GM18499 (cell line): ENCODE results near the gene MAST2.
"Not testable (repeated sequence)": the region's sequence is repeated elsewhere in the genome, so short reads cannot be mapped to it uniquely, and the experiment has no call there.

Experiments
- ATAC-seq: cut with Tn5 transposase; IDR thresholded peaks from one replicate; pipeline ENCODE4 v1.9.1; 2021; ENCODE audit warnings: moderate number of reproducible peaks; ENCODE audit not compliant: insufficient read depth, unreplicated experiment

Gene MAST2

GRCh38 chr1:45850017-45850416, 46.6 kb downstream of the MAST2 start:
- ATAC-seq, result no peak

- ATAC-seq, result no peak
These were observed 51.3 kb downstream of the MAST2 start for GRCh38 chr1:45854724-45855123.

GRCh38 chr1:45857101-45857700, 53.8 kb downstream of the MAST2 start:
- ATAC-seq, result no peak

- ATAC-seq, result not testable (repeated sequence)
These were observed 54.5 kb downstream of the MAST2 start for GRCh38 chr1:45857755-45858492.

GRCh38 chr1:45859221-45859620, 55.8 kb downstream of the MAST2 start:
- ATAC-seq, result no peak

DNA sequence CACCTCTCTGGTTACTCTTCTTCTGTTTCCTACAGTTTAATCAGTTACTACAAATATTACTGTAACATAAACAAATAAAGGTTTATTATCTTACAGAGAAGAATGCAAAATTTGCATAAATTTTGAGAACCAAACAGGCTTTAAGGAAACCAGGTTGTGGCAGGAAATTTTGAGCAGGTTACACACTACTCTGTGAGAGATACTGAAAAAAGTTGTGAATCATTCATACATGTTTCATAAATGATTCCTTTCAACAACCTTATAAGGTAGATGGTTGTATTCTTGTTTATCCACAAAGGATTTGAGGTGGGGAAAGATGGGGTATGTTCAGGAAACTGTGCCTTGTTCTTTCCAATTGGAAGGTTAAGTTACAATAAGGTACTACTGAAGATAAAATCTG, 58.6 kb downstream of the MAST2 start:
- ATAC-seq, result no peak

- ATAC-seq, result no peak
These were observed 59.8 kb downstream of the MAST2 start for GRCh38 chr1:45863218-45863617.

- no peak for ATAC-seq
These were observed 61.0 kb downstream of the MAST2 start for GRCh38 chr1:45864167-45865106.

DNA sequence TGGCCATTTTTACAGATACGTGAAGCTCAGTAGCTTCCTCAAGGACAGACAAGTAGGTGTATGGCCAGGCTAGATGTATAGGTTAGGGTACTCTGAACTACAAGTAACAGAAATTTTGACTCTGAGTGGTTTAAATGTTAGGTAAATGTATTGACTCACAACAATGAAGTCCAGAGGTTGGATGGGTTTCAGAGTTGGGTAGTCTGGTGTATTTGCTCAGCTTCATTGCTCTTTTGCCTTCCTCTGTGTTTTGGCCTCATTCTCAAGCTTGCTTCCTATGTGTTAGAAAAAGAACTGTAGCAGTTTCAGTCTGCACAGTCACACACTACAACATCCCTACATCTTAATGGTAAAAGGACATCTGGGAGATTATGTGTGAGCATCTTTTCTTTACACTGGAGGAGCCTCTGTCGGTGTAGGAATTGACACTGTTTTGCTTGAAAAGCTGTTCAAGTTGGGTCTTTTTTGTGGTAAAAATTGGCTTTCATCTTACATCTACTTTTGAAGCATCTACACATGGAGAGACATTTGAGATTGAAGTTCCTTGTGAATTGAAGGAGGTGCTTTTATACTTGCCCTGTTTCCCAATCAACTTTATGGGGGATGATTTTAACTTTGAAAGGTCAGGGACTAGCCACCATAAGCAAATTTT, 64.4 kb downstream of the MAST2 start:
- no peak for ATAC-seq

GRCh38 chr1:45868861-45869260, 65.4 kb downstream of the MAST2 start:
- ATAC-seq, result no peak

- ATAC-seq, result no peak
These were observed 67.1 kb downstream of the MAST2 start for GRCh38 chr1:45870500-45870899.

DNA sequence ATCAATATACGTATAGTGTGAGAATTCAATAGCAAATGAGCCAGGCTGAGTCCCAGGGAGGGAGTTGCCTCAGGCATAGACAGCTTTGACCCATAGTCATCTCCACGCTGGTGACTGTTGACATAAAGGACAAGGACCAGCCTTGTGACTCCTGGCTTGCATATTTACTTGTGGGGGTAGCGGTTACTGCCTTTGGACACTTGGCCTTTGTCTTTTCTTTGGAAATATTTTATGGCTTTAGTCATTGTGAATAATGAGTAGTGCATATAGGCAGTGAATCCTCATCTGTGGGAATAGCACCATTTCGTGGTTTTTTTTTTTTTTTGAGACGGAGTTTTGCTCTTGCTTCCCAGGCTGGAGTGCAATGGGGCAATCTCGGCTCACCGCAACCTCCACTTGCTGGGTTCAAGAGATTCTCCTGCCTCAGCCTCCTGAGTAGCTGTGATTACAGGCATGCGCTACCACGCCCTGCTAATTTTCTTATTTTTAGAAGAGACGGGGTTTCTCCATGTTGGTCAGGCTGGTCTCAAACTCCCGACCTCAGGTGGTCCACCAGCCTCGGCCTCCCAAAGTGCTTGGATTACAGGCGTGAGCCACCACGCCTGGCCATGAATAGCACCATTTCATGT, 68.9 kb downstream of the MAST2 start:
- ATAC-seq, result not testable (repeated sequence)

GRCh38 chr1:45876000-45876617, 72.7 kb downstream of the MAST2 start:
- ATAC-seq, result no peak

DNA sequence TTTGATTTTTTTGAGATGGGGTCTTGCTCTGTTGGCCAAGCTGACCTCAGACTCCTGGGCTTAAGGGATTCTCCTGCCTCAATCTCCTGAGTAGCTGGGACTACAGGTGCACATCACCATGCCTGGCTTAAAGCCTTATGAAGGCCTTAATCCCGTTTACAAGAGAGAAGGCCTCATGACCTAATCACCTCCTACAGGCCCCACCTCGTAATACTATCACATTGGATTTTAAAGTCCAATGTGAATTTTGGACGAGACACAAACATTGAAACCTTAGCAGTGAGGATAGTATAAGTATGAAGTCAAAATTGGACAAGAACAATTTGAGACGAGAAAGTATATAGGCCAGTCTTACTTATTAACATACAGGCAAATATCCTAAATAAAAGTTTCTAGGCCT, 73.9 kb downstream of the MAST2 start:
- no peak for ATAC-seq

- no peak for ATAC-seq
These were observed 76.6 kb downstream of the MAST2 start for GRCh38 chr1:45879885-45880598.

DNA sequence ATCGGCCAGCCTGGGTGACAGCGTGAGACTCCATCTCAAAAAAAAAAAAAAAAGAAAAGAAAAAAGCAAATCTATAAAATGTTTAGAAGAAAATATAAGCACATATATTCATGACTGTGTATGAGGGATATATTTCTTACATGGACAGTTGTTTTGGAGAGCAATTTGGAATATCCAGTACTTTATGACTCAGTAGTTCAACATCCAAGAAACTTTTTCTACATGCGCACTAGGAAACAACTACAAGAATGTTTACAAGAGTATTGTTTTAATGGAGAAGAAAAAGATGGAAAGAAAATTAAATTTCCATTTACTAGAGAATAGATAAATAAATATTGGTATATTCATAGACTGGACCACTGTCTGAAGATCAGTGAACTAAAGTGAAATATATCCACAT, 77.5 kb downstream of the MAST2 start:
- ATAC-seq, result no peak

DNA sequence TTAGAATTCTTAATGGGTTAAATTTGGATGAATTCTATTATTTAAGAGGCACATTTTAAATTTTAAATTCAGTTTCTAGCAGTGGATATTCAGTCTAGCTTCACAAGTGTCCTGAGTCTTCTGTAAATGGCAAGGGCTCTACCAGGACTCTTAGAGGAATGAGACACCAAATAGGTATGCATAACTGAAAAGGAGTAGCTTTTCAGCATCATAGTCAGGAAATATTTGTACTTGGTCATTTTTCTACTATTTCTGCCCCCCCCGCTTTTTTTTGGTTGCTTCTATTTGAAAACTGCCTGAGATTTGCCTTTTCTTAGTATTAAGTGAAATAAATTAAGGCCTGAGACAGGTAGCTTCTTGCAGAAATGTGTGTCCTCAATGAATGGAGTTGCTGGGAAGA, 80.2 kb downstream of the MAST2 start:
- no peak for ATAC-seq

- ATAC-seq, result no peak
These were observed 81.3 kb downstream of the MAST2 start for GRCh38 chr1:45884700-45885099.

- no peak for ATAC-seq
These were observed 82.8 kb downstream of the MAST2 start for GRCh38 chr1:45886229-45886628.
